Central memory CD4-positive, alpha-beta T cell (primary cell): ENCODE measurements around the gene TTC1.
"Not testable (repeated sequence)": the region's sequence is repeated elsewhere in the genome, so short reads cannot be mapped to it uniquely, and the experiment has no call there.

Source experiments
- DNase-seq: peaks from one replicate; pipeline ENCODE4 v3.0.0; 2022

TTC1 gene

DNA sequence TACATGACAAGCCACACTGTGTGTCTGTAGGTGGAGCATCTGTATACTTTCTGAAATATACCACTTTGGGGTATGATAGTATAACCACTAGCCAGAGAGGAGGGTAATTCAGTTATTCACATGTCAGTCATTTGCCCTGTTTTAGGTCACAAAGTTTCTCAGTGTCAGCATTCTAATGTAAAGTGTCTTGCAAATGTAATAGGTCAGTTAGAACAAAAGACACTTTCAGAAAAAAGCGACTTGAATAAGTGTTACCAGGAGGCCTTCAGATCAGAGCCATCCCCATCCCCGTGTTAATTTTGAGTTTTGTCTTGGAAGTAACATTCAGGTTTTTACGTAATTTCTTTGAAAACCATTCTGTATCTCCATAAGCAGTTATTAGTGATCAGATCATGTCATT is 33.7 kb downstream of the TTC1 start:
- no peak for DNase-seq

DNA sequence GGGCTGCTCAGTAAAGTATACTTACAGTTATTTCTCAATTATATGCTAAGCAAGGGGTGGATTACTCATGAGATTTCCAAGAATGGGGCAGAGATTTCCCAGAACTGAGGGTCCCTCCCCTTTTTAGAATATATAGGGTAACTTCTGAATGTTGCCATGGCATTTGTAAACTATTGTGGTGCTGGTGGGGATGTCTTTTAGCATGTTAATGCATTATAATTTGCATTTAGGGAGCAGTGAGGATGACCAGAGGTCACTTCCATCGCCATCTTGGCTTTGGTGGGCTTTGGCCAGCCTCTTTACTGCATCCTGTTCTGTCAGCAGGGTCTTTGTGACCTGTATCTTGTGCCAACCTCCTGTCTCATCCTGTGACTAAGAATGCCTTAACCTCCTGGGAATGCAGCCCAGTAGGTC is 35.5 kb downstream of the TTC1 start:
- no peak for DNase-seq

DNA sequence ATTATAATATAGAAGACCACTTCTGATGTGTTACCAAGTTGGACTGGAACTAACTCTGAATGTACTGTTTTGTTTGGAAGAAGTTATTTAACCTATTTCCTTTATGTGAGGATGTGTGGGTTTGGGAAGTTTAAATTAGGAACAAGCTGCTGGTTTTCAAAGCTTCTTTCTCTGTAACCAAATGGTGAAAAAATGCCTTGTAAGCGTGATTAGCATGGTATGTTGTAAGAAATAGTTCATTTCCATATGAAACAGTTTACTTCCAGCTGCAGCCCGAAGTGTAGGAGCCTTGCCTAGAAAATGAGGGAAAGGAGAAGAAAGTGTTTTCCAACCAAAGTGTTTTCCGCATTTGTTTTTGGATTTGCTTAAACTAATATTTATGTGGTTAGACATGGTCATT is 36.0 kb downstream of the TTC1 start:
- no peak for DNase-seq

DNA sequence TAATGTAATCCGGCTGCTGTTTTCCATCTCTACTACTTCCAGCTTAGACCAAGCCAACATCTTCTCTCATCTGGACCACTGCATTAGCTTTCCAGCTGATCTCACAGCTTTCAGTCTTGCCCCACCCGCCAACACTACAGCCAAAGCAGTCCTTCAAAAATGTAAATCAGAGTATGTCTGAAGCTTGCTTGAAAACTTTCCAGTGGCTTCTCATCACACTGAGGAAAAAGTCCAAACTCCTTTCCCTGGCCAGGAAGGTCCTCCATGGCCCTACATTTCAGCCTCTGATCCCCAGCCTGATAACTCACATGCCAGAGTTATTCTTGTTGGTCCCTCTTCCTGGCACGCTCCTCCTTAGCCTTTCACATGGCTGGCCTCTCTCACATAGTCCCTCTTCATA is 38.5 kb downstream of the TTC1 start:
- DNase-seq = no peak

DNA sequence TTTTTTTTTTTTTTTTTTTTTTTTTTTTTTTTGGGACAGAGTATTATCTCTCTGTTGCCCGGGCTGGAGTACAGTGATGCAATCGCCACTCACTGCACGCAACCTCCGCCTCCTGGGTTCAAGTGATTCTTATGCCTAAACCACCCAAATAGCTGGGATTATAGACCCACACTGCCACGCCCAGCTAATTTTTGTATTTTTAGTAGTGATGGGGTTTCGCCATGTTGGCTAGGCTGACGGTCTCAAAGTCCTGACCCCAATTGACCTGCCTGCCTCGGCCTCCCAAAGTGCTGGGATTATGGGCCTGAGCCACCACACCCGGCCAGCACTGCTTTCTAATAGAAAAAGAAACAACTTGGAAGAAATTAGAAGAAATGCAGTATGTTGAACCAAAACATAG is 39.2 kb downstream of the TTC1 start:
- DNase-seq = no peak

DNA sequence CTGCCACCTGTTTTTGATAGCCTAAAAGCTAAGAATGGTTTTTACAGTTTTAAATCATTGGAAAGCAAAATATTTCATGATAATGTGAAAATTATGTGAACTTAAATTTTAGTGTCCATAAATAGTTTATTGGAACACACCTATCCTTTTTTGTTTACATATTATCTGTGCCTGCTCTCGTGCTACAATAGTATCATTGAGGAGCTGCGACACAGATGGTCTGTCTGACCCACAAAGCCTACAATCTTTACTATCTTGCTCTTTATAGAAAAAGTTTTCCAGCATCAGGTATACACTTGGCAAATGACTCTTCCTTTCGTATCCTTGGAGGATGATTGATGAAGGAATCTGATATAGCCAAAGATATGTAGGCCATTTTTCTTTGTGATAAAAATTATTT is 40.2 kb downstream of the TTC1 start:
- no peak for DNase-seq

DNA sequence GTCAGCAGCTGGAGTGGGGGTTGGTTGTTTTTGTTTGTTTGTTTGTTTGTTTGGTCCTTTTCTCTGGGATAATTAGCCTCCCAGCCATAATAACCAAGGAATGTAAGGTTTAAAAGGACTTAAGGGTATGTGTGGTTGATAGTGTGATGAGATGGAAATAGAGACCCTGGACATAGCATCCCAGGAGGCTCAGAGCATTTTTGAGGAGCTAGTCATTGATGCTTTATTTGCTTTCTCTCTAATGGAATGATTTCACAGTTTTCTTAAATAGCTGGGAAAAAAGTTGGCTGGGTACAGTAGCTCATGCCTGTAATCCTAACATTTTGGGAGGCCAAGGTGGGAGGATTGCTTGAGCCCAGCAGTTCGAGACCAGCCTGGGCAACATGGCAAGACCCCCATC is 45.1 kb downstream of the TTC1 start:
- DNase-seq = no peak

DNA sequence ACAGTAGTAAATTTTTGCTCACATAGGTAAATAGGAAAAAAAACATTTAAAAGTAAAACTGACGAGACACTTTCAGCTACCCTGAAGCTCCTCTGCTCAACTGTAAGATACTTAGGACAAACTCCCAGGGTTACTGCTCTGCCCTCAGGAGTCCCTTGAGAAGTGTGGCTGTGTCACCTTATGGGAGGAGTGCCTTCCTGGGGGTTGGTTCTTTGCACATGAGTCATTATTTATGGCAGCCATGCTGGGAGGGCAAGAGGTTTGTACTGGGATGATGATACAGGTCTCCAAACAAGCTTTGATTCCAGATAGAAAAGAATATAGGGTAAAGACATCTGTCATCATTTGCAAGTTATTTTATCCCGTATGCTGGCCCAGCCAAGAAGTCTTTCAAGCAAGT is 45.9 kb downstream of the TTC1 start:
- DNase-seq = no peak

DNA sequence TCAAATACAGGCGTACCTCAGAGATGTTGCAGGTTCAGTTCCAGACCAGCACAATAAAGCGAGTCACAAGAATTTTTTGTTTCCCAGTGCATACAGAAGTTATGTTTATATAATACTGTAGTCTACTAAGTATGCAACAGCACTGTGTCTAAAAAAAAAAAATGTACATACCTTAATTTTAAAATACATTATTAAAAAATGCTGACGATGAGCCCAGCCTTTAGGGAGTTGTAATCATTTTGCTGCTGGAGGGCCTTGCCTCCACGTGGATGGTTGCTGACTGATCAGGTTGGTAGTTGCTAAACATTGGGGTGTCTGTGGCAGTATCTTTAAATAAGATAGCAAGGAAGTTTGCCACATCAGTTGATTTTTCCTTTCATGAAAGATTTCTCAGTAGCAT is 48.3 kb downstream of the TTC1 start:
- DNase-seq = no peak

DNA sequence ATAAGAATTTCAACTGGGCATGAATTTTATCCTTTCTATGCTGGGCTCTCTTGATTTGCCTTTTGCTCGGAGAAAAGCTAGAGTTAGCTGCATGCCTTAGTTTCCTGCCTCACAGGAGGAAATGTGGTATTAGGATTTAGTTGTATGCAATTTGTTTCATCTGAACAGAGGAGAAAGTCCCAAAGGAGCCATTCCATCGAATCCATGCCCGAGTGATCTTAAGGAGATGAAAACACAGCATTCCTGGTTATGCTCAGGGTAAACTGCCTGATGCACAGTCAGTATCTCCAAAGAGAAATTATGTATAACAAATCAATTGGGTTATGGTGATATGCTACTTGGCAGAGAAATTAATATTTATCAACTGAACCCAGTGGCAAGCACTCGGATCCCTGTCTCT is 51.1 kb downstream of the TTC1 start:
- DNase-seq = no peak

DNA sequence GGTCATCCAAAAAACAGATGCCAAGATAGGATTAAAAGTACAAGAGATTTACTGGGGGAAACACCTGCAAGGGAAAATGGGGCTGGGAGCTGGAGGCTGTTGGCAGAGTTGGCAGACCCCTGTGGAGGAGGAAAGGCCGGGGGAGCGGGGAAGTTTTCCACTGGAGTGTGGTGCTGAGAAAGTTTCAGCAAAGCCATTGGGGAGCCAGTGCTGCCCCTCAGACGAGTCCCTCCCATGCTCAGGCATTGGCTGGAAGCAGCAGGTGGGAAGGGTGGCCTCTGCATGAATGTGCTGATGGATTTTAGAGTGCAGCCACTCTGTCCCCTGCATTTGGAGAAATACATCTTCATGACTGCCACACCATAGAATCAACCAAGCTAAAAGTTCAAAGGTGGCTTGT is 52.8 kb downstream of the TTC1 start:
- DNase-seq = no peak

DNA sequence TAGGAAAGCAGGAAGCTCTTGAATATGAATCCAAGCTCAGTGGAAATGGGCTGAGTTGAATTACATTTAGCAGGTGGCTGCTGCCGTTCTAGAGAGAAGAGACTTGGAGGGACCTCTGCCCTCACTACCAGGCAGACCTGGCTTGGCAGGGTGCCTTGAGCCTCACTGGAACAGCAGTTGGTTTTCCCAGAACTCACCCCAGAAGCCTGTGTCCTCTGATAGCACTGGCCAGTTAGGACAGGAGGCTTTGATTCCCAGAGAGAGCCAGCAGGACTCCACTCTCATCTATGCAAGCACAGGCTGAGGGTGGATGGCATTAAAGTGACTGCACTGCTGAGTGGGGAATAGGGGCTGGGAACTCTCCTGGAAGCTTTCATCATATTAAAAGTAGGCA is 55.5 kb downstream of the TTC1 start:
- no peak for DNase-seq

DNA sequence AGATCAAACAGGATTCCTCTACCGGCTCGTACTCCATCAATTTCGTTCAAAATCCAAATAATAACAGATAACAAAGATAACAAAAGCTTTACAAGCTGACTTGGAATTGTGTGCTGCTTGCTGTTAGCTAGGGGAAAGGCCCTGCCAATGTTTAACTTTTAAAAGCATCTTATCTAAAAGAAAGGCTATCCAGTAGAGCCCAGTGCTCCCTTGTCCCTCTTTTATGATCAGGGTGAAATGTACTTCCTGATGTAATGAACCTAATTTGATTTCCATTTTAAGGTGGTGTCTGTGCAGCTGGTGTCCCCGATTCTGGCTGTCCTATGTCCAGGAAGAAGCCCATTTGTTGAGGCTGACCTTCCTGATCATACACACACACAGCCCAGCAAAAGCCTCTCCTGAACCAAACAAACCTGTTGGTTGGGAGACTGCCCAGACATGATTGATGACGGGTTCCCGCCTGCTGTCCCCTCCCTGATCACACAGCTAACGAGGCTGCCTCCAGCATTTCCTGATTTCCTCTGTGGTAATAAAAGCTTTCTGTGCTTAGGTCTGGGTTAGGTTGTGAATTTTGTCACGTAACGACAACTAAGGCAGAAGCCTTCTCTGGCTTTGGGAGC is 56.2 kb downstream of the TTC1 start:
- DNase-seq = no peak

DNA sequence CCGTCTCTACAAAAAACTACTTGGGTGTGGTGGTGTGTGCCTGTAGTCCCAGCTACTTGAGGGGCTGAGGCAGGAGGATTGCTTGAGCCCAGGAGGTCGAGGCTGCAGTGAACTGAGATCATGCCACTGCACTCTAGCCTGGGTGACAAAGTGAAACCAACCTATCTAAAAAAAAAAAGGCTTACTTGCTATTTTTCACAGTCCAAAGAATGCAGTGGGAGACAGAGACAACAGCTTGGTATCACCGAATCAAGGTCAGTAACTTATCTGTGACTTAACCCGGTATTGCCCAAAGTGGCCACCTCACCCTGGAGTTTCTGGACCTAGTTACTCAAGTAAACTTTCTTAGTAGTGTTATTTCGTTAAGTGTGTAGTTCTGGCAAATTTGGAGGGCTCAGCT is 60.2 kb downstream of the TTC1 start:
- not testable (repeated sequence) for DNase-seq

DNA sequence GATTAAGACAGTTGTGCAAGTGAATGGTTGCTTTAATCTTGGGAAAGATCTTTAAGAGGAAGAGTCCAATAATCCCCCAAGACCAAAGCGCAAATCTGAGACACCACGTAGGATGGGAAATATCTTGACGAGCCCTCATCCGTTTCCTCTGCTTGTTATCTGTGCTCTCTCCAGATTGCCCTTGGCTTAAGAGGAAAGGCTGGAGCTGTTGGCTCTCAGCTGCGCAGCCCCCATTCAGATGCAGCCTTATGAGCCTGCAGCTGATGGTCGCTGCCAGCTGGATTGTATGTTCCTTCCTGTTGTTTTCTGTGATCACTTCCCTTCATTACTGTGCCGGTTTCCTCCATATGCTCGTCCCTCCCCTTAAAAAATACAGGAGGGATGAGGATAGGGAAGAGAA is 62.6 kb downstream of the TTC1 start:
- no peak for DNase-seq

DNA sequence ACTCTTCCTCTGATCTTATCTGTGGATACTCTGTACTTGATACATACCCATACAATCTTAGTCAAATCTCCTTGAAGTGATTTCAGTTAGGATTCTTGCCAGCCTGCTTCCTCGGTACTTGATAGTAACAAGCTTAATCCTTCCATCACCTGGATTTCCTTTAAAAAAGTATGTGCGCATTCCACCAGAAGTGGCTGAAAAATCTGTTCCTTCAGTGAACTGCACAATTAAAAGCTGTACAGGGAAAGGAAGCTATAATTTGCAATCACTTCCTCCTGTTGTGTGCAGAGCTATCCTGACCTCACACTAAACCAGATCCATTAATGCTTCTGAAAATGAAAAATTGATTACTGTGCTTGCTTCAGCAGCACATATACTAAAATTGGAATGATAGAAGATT is 63.0 kb downstream of the TTC1 start:
- DNase-seq = no peak

DNA sequence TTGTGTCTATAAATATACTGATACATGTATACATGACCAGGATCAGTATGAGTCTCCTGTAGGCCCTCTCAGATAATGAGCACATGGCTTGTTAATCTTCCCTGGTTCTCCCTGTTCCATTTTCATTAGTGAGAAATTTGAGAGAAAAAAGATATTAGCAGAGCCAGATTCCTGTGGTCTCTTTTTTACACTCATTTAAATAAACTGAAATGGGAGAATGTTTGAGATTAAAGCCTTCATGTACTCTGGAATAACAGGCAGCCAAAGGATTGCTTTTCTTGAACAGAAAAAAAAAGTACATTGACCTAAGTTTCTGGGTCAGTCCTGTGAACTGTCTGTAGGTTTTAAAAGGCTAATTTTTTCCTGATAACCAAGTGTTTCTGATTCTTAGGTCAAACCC is 66.1 kb downstream of the TTC1 start:
- DNase-seq = no peak

DNA sequence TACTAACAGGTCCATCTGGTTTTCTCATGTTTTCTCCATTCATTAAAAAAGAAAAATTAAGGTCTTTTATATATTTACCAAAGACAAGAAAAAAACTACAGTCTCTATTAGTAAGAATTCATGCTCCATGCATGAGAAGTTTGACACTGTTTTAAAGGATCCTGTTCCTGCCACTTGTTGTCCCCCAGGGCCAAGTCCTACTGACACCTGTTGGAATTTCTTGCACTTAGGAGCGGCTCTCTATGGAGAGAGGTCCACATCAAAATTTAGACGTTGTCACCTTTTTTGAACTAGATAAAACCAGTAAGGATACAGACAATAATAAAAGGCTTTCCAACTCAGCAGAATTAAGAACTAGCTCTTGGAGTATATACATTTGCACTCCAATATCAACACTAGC is 68.1 kb downstream of the TTC1 start:
- no peak for DNase-seq

DNA sequence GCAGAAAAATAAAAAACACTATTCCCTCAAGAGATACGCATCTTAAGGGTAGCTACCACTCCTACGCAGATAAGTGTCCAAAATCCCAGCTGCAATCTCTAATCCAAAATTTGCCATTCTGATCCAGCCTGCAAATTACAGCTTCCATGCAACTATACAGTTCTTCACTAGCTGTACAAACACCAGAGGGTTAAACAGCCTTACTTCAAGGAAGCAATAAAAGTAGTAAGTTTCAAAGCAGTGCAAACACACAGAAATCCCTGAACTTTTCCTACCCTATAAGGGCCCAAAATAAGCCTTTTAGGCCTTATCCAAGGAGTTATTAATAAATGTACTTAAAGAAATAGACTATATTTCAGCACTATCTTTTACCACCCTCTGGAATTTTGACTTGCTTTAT is 70.8 kb downstream of the TTC1 start:
- no peak for DNase-seq

DNA sequence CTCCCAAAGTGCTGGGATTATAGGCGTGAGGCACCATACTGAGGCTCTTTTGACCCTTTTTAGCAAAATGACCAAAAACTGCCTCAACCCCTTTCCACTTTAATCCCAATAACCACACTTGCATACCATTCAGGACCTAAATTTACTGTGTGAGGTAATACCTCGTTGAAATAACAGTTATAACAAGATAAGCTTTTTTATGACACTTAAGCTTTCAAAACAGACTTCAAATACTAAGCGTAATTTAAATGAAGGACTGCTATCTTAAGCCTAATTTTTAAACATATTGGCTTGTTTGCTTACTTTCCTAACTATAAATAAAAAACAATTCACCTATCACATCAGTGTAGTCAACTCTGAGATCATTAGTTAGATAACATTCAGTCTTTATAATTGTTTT is 72.6 kb downstream of the TTC1 start:
- no peak for DNase-seq

DNA sequence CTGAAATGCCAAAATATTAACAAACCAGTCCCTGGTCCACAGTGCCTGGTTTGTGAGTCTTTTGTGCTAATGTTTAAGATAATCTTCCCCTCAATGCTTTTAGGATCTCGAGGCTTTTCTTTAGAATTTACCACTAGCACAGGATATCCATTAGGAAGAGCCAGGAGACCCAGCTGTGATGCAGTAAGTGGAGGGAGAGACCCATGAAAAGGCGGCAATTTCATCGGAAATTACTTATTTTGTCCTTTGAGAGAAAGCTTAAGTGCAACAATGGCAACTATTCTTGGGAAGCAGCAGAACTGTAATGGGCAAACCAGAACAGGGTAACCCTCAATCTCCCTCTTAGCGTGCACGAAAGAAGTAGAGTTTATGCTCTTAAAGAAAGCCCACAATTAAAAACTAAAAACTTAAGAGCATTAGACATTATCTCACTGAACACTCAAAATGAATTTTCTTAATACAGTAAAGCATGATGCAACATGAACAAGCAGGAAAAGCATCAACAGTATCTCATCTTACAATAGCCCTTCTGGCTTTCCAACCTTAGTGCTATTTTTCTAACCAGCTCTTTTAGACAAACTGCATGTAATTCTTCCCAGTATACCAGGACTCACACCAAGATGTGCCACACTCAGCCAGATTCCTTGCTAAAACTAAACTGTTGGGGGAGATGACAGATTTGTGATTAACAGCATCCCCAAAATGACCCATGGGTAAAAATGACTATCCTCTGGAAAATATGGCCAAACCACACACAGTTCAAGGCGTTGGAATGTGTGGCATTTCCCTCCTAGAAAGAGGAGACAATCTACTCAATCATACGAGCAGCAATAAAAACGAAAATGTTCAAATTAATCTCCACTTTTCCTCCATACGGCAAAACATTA is 73.9 kb downstream of the TTC1 start:
- no peak for DNase-seq

DNA sequence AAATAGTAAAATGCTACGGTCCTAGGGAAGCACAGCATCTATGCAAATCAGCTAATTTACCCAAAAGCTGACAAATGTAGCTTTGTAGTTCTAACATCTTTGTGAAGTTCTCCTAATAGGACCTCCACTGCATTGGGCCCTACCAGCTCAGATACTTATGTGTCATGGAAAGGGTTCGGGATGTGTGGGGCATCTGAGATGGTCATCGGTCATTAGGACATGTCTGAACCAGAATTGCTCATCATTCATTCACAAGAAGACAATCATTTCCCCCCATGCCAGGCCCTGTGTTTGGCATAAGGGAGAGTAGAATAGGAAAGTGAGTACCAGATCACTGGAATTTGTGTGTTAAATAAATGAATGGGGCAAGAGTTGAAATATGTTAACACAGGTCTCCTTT is 74.6 kb downstream of the TTC1 start:
- no peak for DNase-seq

DNA sequence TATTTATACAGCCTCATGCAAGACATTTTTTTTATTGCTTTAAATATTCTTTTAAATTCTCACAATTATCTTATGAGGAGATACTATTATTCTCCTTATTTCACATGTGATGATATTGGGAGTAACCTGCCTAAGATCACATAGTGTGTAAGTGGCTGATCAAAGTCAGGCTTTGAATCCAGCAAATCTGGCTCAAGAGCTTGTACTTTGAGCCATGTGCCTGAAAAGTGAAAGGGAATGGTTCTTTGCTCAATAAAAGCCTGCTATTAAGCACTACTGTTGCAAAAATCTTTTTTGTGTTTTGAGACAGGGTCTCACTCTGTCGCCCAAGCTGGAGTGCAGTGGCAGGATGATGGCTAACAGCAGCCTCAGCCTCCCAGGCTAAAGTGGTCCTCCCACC is 75.2 kb downstream of the TTC1 start:
- no peak for DNase-seq

DNA sequence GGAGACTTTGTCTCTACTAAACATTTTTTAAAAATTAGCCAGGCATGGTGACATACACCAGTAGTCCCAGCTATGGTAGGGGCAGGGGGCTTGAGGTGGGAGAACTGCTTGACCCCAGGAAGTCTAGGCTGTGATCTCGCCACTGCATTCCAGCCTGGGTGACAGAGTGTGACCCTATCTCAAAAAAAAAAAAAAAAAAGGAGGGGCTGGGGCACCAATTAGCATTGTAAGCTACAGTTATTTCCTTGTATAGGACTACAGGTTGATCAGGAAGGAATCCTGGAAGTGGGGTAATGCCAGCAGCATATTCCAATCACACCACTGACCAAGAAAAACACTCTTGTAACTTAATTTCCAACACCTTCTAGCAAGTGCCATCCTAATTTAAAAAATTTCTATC is 78.3 kb downstream of the TTC1 start:
- no peak for DNase-seq

DNA sequence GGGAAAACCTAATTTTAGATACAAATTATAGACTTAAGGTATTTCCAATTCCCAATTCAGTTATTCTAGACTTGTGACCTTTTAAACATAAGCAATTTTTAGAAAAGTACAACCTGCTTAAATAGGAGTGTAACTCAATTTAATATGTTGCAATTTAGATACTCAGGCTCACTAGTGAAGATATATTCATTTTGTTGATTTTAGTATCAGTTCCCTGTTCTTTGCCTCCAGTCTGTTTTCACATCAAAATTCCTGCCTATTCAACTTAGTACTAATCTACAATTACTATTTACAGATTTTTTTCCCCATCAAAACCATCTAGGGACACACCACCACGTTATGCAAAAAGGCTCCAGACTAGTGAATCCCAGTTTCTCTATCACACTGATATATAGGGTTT is 79.9 kb downstream of the TTC1 start:
- no peak for DNase-seq
